NOMO-1 treated with DMSO at 0.1 percent for 48 hours (cell line): Measurements from ENCODE around the gene FMNL1.
"Not testable (repeated sequence)": the region's sequence is repeated elsewhere in the genome, so short reads cannot be mapped to it uniquely, and the experiment has no call there.

ENCODE experiments used
- DNase-seq: peaks from one replicate; lab custom pipeline; 2025; ENCODE audit not compliant: unreplicated experiment; lab: John Stamatoyannopoulos, UW

Gene FMNL1

DNA sequence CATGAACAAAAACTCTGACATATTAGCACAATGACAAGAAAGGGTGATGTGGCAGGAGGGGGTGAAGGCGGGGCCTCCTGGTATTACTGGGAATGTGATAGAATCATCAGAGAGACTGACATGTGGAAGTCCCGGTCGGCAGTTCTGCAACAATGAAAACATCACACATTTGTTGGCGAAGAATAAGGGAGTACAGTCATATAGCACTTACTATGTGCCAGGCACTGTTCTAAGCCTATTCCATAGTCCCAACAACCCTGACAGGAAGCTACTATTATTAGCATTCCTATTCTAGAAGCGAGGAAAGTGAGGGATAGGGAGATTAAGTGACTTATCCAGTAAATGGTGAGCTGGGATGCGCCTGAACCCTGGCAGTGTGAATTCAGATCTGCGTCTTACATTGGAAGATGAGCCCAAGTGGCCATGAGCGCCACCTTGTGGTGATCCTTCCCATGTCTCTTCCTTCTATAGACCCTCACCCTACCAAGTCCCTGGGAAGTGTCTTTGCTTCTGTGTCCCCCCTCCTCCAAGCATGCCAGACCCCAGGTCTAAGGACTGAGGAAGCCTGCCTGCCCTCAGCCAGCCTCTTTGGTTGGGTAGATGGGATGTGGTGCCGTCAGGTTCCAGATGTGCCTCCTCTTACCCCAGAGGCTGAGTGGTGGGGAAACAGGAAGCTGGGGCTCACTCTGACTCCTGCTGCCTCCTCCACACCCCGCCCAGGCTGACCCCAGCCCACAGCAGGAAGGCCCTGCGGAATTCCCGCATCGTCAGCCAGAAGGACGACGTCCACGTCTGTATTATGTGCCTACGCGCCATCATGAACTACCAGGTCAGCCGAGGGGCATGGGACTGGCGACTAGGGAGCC lies 14.0 kb downstream of the FMNL1 start:
- peak; percentile 61 for DNase-seq

DNA sequence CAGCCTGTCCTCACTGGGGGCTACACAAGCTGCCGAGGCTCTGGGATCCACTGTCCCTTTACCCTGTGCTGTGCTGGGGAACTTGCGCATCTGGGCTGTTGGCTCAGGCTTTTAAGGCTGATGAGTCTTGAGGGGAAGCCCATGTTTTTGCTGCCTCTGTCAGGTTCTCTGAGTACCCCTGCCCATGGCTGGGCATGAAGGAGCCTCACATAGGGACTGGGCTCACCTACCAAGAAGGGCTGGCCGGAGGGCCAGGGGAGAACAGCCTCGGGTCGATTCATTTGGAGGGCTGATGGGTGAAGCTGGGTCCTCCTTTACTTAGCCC lies 14.6 kb downstream of the FMNL1 start:
- DNase-seq, result no peak

DNA sequence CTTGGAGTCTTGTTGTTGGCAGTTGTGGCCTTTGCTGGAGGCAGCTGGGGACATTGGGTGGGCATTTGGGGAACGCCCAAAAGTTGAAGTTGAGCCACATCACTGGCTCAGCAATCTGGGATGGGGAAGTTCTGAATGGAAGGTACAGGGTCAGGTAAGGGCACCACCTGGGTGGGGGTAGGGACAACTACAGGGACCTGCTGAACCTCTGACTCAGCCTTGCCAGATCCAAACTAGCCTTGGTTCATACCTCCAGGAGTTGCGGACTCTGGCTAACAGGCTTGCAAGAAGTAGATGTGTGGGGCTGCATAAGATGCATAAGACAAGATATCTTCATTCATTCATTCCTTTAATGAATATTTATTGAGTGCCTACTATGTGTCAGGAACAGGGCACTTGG lies 16.0 kb downstream of the FMNL1 start:
- DNase-seq, result no peak

DNA sequence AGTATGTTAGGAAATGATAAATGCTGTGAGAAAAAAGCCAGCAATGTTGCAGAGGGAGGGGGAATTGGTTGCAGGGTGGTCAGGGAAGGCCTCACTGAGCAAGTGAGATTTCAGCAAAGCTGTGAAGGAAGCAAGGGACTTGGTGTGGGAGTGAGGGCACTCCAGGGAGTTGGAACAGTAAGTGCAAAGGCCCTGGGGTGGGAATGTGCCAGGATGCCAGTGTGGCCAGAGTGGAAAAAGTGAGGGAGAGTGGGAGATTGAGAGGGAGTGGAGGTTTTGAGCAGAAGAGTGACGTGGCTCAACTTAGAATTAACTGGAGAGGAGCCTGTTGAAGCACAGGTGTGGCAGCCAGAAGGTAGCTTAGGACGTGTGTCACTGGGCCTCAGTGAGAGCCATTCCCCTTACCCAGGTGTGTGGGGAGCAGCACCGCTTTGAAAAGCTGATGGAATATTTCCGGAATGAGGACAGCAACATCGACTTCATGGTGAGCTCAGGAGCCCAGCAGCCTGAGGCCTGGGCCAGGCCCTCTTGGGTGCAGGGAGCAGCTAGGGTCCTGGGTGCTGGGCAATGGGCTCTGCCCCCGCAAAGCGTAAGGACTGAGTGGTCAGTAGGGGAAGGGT lies 16.6 kb downstream of the FMNL1 start:
- DNase-seq, result no peak

DNA sequence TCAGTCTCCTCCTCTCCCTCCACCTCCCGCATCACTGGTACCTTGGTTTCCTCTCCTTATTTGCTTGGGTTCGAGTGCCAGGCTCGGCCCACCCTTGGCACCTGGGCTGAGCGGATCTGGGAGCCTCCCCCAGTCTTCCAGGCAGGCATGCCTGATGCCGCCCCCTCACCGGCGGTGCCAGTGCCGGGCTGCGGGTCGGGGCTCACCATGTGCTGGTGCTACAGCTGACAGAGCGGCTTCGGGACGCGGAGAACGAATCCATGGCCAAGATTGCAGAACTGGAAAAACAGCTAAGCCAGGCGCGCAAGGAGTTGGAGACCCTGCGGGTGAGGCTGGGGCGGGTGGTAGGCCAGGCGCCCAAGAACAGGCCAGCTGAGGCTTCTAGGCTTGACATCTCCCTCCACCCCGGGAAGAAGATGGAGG lies 19.2 kb downstream of the FMNL1 start:
- no peak for DNase-seq

DNA sequence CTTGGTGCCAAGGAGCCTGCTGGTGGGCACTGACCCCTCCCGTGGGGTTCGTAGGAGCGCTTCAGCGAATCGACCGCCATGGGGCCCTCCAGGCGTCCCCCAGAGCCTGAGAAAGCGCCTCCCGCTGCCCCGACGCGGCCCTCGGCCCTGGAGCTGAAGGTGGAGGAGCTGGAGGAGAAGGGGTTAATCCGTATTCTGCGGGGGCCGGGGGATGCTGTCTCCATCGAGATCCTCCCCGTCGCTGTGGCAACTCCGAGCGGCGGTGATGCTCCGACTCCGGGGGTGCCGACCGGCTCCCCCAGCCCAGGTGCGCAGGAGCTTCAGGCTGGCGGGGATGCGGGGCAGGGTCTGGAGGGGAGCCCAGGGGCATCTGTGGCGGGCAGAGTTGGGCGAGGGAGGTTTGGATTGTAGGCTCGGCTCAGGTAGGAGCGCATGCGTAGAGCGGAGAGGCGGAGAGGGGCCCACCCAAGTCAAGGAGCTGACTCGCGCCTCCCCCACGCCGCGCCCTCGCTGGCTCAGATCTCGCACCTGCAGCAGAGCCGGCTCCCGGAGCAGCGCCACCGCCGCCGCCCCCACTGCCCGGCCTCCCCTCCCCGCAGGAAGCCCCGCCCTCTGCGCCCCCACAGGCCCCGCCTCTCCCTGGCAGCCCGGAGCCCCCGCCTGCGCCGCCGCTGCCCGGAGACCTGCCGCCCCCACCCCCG lies 19.8 kb downstream of the FMNL1 start:
- no peak for DNase-seq

DNA sequence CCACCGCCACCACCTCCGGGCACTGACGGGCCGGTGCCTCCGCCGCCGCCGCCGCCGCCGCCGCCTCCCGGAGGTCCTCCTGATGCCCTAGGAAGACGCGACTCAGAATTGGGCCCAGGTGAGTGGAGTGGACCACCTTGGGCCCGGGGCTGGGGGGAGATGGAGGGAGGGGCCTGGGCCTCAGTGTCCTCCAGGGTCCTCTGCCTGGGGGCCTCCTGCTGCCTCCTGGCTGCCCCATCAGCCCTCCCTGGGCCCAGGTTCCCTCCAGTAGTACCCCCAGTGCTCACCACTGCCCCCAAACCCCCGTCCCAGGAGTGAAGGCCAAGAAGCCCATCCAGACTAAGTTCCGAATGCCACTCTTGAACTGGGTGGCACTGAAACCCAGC lies 20.3 kb downstream of the FMNL1 start:
- no peak for DNase-seq

DNA sequence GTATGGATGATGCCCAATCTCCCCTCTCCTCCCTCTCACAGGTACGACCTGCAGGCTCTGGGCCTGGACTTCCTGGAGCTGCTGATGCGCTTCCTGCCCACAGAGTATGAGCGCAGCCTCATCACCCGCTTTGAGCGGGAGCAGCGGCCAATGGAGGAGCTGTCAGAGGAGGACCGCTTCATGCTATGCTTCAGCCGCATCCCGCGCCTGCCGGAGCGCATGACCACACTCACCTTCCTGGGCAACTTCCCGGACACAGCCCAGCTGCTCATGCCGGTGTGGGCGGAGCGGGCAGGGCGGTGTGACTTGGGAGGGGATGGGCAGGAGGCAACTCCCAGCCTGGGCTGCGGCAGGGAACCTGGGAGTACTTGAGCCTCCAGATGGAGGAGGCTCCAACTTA lies 22.1 kb downstream of the FMNL1 start:
- DNase-seq, result no peak

DNA sequence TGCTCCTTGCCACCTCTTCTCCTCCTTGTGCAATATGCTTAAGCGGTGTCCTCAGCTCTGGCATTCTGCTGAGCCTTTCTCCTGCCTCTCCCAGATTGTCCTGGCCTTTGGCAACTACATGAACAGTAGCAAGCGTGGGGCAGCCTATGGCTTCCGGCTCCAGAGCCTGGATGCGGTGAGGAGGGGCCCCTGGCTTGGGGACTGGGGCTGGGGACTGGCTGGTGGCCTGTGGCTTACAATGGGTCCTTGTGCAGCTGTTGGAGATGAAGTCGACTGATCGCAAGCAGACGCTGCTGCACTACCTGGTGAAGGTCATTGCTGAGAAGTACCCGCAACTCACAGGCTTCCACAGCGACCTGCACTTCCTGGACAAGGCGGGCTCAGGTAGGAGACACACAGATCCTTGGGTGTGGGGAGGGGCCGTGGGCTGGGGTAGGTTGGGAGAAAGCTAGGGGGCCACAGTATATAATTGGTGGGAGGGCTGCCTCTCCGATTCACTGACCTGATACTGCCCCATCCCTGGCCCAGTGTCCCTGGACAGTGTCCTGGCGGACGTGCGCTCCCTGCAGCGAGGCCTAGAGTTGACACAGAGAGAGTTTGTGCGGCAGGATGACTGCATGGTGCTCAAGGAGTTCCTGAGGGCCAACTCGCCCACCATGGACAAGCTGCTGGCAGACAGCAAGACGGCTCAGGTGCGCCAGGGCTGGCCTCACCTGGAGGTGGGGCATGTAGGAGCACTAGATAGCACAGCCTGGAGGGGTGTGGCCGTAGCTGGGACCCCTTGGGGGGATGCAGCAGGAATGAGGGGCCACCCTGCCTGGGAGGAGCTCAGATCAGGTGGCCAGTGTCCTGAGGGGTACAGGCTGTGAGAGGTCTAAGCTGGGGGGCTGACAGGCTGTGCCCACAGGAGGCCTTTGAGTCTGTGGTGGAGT lies 23.3 kb downstream of the FMNL1 start:
- DNase-seq, result no peak

DNA sequence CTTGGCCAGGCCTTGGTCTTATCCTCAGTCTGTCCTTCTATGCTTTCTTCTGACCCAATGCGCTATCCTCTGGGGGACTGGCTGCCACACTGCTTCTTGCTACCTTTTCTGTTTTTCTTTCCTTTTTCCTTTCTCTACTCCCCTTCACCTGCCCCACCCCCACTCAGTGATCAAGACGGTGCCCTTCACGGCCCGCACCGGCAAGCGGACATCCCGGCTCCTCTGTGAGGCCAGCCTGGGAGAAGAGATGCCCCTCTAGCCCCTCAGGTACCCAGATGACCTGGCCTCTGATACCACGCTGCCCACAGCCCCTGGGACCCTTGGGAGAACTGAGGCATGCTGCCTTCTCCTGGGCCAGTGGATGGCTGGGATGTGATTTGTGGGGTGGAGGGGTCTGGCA lies 24.7 kb downstream of the FMNL1 start:
- DNase-seq, result no peak

DNA sequence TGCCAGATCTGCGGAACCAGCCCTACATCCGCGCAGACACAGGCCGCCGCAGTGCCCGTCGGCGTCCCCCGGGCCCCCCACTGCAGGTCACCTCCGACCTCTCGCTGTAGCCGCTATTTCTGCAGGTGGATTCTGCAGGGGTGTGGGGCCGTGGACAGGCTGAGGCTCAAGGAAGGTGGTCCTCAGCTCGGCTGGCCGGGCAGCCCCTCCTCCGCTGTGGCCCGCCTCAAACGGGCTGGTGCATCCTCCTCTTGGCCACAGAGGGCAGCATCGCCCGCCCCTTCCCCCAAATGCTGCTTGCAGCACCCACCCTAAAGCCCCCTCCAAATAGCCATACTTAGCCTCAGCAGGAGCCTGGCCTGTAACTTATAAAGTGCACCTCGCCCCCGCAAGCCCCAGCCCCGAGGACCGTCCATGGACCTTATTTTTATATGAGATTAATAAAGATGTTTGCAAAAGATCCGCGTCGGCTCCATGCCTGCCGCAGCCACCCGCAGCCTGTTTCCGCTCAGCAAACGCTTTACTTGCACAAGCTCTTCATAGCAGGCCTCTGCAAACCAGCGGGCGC lies 25.3 kb downstream of the FMNL1 start:
- DNase-seq, result no peak

DNA sequence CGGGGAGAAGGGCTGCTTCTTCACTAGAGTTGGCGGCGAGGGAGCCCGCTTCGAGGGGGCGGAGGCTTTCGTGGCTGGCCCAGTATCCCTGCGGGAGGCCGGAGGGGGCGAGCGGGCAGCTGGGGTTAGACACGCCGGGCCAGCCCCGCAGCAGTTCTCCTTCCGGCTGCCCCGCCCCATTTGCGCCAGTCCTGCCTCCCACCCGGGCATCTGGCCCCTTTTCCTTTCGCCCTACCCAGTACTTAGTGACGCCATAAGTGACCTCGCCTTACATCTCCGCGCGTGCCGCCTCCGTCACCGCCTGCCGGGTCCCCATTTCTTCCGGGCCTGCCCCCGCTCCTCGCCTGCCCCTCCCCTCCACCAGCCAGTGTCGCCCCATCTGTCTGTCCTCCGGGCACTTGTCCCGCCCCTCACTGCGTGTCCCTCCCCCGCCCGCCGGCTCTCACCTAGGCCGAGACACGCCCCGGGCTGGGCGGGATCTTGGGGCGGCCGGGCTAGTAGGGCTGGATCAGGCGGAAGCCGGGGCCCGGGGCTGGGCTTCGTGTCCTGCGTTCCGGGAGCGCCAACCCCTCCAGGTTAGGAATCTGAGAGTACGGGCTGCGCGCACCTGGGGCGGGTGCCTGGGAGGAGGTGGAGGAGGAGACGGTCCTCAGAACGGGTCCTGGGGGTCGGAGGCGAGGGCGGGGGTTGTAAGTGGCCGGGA lies 25.9 kb downstream of the FMNL1 start:
- DNase-seq, result peak; percentile 98

DNA sequence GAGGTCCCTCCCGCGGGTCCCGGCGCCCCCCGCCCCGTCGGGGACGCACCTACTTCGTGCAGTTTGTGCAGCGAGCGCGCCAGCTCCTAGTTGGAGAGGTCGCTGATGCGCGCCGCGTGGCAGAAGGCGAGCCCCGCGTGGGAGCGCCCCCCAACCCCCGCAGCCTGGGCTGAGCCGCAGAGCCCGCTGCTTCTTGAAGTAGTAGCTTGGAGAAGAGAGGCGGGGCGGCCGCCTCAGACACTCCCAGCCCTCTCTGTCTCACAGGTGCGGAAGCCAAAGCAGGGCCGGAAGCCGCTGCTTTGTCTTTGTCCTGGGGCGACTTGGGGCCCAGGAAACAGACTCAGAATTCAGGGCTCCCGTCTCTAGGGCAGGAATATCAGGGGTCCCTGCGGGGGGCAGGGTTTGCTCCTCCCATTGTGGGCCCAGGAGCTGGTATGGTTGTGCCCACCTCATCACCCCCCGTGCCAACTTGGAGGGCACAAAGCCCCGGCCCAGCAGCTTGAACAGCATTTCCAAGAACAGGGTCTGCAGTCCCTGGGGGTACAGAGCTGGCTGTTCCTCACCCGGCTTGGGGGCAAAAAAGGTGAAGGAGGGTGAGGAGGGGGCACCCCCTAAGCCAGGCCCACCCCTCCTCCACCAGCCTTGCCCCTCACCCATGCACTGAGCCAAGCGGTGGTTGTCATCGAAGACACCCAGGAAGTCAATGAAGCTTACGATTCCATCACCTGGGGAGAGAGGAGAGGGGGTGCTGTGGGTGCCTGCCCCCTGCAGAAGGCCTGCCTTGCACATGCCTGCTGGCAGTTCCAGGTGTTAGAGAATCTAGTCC lies 26.7 kb downstream of the FMNL1 start:
- peak; percentile 52 for DNase-seq

DNA sequence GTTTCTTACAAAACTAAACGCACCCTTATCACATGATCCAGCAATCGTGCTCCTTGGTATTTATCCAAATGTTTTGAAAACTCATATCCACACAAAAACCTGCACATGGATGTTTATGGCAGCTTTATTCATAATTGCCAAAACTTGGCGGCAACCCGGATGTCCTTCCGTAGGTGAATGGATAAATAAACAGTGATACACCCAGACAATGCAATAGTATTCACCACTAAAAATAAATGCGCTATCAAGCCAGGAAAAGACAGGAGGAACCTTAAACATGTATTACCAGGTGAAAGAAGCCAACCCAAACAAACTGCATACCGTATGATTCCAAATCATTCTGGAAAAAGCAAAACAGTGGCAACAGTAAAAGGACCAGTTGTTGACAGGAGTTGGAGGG lies 30.2 kb downstream of the FMNL1 start:
- DNase-seq, result no peak

DNA sequence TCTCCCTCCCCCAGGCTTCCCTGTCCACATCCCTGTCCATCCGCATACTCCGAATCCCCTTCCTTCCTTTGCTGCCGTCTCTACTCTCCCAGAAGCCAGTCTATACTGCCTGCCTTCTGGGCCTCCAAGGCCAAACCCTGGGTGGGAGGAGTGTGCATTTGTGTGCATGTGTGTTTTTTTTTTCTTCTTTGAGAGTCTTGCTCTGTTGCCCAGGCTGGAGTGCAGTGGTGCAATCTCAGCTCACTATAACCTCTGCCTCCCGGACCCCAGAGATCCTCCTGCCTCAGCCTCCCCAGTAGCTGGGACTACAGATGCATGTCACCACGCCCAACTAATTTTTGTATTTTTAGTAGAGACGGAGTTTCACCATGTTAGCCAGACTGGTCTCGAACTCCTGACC lies 31.6 kb downstream of the FMNL1 start:
- not testable (repeated sequence) for DNase-seq

DNA sequence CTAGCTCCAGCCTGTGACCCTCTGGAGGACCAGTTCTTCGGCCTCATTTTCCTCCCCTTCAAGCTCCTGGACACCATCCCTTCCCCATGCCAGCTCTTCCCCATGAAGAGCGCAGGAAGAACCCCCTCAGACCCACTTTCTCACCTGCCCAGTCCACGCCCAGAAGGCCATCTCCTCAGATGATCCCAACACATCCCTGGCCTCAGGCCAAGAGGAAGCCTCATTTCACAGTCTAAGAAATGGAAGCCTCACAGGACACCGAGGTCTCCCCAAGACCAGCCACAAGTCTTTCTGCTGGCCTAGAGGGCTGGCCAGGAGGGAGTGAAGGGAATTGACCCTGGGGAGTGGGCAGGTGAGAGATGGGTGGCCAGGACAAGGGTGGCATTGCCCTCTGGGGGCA lies 32.2 kb downstream of the FMNL1 start:
- no peak for DNase-seq

DNA sequence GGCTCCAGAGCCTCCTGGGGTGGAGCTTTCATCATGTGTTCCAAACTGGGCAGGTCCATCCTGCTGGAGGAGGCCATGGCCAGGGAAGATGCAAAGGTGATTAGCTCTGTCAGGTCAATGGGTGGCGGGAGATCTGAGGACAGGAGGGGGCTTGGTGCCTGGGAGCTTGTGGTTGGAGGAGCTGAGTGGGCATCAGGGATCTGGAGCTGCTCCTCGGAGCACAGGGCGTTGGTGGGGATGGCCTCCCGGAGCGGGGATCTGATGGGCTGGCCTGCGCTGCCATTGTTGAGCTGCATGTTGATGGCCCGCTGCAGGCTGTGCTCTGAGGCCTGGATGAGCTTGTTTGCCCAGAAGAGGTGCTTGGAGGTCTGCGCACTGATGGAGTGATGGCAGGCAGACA lies 33.7 kb downstream of the FMNL1 start:
- DNase-seq, result no peak

DNA sequence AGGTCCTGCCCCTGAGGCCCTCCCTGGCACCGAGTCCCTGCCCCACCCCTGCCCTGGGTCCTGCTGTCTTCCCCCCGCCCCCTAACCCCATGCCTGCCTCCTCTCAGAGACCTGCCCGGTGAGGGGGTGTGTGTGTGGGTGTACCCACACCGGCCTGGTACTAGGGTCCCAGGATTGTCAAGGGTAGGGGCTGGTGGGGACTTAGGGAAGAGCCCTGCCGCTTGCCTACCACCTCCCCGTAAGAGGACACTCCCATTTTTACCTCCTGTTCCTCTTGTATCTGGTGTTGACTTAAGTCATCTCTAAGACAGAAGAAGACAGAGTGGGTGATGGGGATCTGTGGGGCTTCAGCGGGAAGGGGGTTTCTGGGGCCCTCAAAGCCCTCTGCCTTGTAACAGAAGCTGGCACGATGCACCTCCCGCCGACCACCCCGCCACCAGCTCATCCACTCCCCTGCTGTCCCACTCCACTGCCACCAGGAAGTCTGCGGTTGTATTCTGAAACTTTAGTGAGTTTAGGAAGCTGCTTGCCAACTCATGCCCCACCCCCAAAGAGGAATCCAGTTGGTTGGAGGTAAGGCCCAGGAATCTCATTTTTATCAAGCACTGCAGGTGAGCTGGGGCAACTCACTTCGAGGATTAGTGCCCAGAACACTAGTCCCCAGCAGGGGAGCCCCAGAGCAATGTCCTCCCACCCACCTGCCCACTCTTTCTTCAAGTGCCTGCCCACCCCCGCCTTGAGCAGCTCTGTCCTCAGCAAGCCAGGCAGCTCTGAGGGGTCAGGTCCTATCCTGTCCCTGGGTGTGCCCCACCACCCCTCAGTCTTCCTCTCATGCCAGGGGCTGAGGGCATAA lies 34.7 kb downstream of the FMNL1 start:
- DNase-seq, result no peak
